ENCODE measurements around the gene SMIM29. TPM values are rescaled to one million over a fixed set of nuclear protein-coding genes. Genes with fewer than 3 reads are reported as not detected.

SMIM29 gene
- total RNA-seq, result 10 to 100 TPM in 1 of 2 donors, 1 to 10 TPM in 1; 8.2 to 11.5 TPM
- long read RNA-seq, partial matches to known transcripts, result 1 of 7 reads
- long read RNA-seq, other reads (novel, unspliced or antisense), result 0 of 7 reads

- DNase-seq, result peak; percentile 96 to 97
- peak; percentile 94 for ATAC-seq
- intact Hi-C loops (cut with DNase I, micrococcal nuclease), result loop anchor here (5.0 to 10.0 kb wide), 2 partner anchors 166 to 168 kb away; no protein-coding TSS in a partner anchor
Observed at GRCh38 chr6:34248727-34249468, at the start of gene SMIM29. Gene SMIM29, minus strand, starts transcription at chr6:34249006. Its CDS starts 1,215 bp downstream, at chr6:34247791.

DNA sequence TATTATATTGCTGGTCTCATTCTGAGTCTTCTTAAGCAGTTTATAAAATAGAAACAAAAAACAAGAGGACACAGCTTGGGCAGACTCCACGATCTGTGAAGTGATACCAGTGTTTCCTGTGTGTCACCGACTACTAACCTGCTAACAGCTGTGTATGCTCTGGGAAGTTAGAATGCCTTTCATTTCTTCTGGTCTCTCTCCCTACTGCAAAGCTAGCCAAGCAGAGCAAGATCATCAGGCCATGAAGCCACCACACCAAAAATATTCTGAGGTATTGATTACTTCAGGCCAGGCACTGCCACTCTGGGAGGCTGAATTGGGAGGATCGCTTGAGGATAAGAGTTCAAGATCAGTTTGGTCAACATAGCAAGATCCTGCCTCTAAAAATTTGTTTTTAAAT is 46.9 kb upstream of the SMIM29 start:
- DNase-seq (no peak), ATAC-seq (no peak)
- intact Hi-C loops (cut with DNase I, micrococcal nuclease), result no loop called here

DNA sequence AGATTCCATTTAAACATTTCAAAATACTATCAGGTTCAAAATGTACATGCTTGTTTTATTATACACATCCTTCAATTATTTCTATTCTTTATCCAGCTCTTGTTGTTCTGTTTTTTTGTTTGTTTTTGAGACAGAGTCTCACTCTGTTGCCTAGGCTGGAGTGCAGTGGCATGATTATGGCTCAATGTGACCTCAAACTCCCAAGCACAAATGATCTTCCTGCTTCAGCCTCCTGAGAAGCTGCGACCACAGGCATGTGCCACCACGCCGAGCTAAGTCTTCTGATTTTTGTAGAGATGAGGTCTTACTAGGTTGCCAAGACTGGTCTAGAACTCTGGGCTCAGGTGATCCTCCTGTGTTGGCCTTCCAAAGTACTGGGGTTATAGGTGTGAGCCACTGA is 44.1 kb upstream of the SMIM29 start:
- ATAC-seq (no peak), DNase-seq (no peak)
- intact Hi-C loops (cut with DNase I, micrococcal nuclease), result no loop called here

- intact Hi-C loops (cut with DNase I, micrococcal nuclease), result no loop called here
- DNase-seq, result no peak
- ATAC-seq, result no peak
Observed at GRCh38 chr6:34289137-34289536, 40.3 kb upstream of the SMIM29 start.

GRCh38 chr6:34288581-34288980 is 39.8 kb upstream of the SMIM29 start:
- ATAC-seq, result no peak
- intact Hi-C loops (cut with DNase I, micrococcal nuclease), result no loop called here
- no peak for DNase-seq

DNA sequence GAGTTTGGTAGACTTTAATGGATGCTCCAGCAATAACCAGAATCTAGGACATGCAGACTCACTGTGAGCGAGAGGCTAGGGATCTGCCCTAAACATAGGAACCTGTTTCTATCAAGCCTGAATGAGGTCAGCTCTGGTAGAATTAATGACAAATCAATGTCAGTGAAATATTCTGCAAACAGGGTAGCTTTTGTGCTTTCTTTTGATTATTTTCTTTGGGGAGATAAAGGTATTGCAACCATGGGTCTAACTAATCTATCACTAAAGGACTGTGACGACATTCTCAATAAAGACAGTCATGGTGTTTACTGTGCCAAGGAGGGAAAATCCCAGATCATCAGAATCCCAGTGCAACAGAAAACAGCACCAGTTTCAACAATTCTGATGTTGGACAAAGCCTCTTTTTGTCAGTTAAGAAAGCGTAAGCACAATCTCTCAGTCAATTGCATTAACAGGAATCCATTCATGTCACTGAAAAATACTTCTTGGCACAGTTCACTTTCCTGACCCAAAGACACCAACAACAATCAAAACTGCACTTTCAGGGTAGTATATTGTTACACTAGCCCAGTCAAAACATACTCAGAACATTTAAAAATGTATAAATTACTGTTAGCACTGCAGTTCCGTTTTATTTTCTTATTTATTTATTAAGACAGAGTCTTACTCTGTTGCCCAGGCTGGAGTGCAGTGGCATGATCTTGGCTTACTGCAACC is 36.8 kb upstream of the SMIM29 start:
- intact Hi-C loops (cut with DNase I, micrococcal nuclease), result no loop called here
- DNase-seq (no peak), ATAC-seq (no peak)

GRCh38 chr6:34284563-34285447 is 36.0 kb upstream of the SMIM29 start:
- DNase-seq (peak; percentile 26 to 43), ATAC-seq (no peak)
- intact Hi-C loops (cut with DNase I, micrococcal nuclease), result no loop called here

- DNase-seq, result no peak
- intact Hi-C loops (cut with DNase I, micrococcal nuclease), result no loop called here
- ATAC-seq, result no peak
Observed at GRCh38 chr6:34281702-34282334, 33.0 kb upstream of the SMIM29 start.

DNA sequence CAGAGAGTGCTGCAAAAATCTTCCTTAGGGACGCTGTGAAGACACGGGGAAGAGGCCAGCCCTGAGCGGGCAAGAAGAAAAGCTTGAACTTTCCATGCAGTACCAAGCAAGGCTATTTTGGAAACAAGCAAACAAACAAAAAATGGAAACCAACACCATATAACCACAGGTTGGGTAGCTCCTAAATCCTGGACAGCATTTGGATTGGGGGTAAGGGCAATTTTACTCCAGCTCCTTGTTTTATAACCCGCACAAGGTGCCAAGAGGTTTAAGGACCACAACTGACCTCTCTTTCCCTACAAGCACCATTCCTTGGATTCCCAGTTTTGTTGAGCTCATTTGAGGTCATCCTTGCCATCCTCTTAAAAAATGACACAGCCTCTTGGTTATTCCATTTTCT is 31.4 kb upstream of the SMIM29 start:
- DNase-seq, result no peak
- intact Hi-C loops (cut with DNase I, micrococcal nuclease), result no loop called here
- ATAC-seq, result no peak

DNA sequence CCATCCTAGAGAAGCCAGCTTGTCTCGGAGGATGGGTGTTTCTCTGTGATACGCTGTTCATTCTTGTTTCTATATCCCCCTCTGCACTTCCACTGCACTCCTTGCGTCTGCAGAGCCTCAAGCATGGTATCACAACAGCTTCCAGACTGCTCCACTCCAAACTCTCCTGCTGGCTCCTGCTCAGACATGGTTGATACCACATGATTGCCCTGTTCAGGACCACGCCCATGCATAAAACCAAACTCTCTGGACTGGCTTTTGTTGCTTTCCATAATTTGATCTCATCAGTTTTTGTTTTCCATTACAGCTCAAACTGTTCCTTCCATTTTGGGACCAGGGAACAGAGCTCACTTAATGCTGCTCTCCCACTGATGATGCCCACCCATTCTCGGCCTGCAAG is 30.0 kb upstream of the SMIM29 start:
- intact Hi-C loops (cut with DNase I, micrococcal nuclease), result no loop called here
- ATAC-seq (peak; percentile 26), DNase-seq (no peak)

- intact Hi-C loops (cut with DNase I, micrococcal nuclease), result no loop called here
- DNase-seq (no peak), ATAC-seq (no peak)
Observed at GRCh38 chr6:34277763-34278112, 28.9 kb upstream of the SMIM29 start.

DNA sequence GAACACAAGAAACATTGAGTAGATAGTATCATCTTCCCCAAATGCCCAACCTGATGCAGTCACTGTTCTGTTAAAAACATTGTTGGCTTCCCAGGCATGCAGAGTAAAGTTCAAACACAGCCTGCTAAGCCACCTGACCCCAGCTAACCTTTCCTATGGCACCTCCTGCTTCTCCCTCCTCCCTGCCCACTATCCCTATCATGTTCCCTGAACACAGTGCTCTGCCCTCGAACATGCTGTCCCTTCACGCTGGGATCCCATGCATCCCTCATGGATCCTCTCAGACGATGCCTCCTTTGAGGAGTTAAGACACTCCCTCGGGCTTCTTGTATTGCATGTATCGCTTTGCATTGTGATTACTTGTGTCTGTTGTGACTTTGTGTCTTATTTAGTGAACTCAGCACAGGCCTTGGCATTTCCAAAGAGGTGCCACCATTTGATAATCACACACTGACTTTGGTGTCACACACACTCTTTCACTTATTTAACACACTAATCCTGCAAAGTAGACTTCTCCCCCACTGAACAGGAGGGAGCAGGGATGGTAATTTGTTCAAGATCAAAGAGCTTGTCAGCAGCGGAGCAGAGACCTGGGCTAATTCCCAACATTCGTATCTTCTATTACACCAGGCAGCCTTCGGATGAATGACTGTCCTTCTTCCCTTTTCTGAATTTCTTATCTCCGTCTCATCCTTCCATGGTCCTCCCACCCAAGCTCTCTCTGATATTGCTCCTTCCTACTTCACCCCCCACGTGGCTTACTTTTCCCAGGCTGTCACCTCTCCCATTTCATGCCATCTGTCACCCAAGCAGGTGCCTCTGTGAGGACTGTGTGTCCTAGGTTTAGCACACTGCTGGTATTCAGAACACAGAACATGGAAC is 28.3 kb upstream of the SMIM29 start:
- ATAC-seq, result no peak
- no peak for DNase-seq
- intact Hi-C loops (cut with DNase I, micrococcal nuclease), result no loop called here

GRCh38 chr6:34276191-34276590 is 27.4 kb upstream of the SMIM29 start:
- intact Hi-C loops (cut with DNase I, micrococcal nuclease), result no loop called here
- DNase-seq (no peak), ATAC-seq (no peak)

- ATAC-seq (no peak), DNase-seq (no peak)
- intact Hi-C loops (cut with DNase I, micrococcal nuclease), result no loop called here
Observed at GRCh38 chr6:34275128-34275804, 26.5 kb upstream of the SMIM29 start.

- no peak for DNase-seq
- intact Hi-C loops (cut with DNase I, micrococcal nuclease), result no loop called here
Observed at GRCh38 chr6:34274129-34274528, 25.3 kb upstream of the SMIM29 start.

DNA sequence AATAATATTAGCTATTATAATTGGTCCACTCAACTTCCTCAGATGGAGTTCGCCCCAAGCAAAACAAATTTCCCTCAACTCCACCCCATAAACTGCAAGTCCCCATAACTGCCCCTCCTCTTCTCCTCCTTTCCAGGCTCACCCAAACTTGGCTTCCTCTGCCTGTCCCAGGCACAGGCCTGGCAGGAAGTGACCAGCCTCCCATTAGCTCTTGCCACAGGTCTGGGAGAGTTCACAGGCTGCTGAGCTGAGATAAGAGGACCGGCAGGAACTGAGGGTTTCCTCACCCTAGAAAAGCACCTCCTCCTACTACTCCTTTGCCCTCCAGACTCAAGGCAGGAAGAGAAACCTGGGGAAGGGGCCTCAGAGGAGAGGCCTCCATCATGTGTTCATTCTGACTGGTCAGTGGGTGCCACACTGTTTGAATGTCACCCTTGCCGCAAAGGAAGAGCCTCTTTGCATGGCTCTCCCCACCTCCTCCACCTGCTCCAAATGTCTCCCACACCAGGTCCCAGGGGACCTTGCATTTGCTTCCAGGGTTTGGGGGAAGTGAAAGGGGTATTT is 24.5 kb upstream of the SMIM29 start:
- ATAC-seq (no peak), DNase-seq (no peak)
- intact Hi-C loops (cut with DNase I, micrococcal nuclease), result no loop called here

More at GRCh38 chr6:34274129-34274528, 25.3 kb upstream of the SMIM29 start:
- no peak for ATAC-seq
